HEK293 (cell line): ENCODE results near the gene ARHGAP24.

Experiments used
- CTCF ChIA-PET: fragments of 350-600 bp; formaldehyde crosslinking; extraction: SDS; loops from one replicate; lab custom pipeline; 2021; ENCODE audit warnings: antibody characterized with exemption; lab: Yijun Ruan, JAX
- POLR2A ChIA-PET: fragments of 300-600 bp; formaldehyde crosslinking; extraction: SDS; loops from one replicate; lab custom pipeline; 2020; ENCODE audit warnings: antibody characterized with exemption, inconsistent platforms; lab: Yijun Ruan, JAX
- H3K27ac ChIP-seq: fragments of 200-500 bp; sonication (Bioruptor generic); 2 replicates; pipeline ENCODE4 v1.5.1; 2014; ENCODE audit warnings: low read depth, low read length, control low read depth, inconsistent platforms; ENCODE audit errors: extremely low read depth
- H3K36me3 ChIP-seq, 2 experiments: fragments of 200-500 bp in 1 of 2; sonication (Bioruptor generic) in 1 of 2; 1 replicate in 1 of 2; 2 replicates in 1 of 2; pipeline ENCODE4 v1.5.1; 2014 to 2017; ENCODE audit warnings: inconsistent platforms in 2 of 2, low read length in 2 of 2; ENCODE audit not compliant: control insufficient read depth in 2 of 2, insufficient read depth in 1 of 2
- H3K4me1 ChIP-seq: fragments of 200-500 bp; sonication (Bioruptor generic); 2 replicates; pipeline ENCODE4 v1.5.1; 2014; ENCODE audit warnings: mild to moderate bottlenecking, low read length, inconsistent platforms; ENCODE audit not compliant: control insufficient read depth, insufficient read depth
- H3K4me3 ChIP-seq: 2 replicates; pipeline ENCODE4 v1.5.1; 2011; ENCODE audit warnings: low read depth, mild to moderate bottlenecking, control low read depth, low read length, moderate library complexity
- H3K9me3 ChIP-seq: fragments of 200-500 bp; sonication (Bioruptor generic); 2 replicates; pipeline ENCODE4 v1.5.1; 2014; ENCODE audit warnings: low read depth, low read length, inconsistent platforms; ENCODE audit not compliant: control insufficient read depth, insufficient read depth
- GFI1B ChIP-seq: fragments of 450-650 bp; formaldehyde crosslinking; IDR thresholded peaks from 2 replicates; pipeline ENCODE4 v1.5.1; 2016; ENCODE audit warnings: missing biosample characterization, missing genetic modification characterization
- SP3 ChIP-seq: fragments of 450-650 bp; formaldehyde crosslinking; IDR thresholded peaks from 2 replicates; pipeline ENCODE4 v1.5.1; 2016; ENCODE audit warnings: missing biosample characterization, missing genetic modification characterization
- SP7 ChIP-seq: fragments of 450-650 bp; formaldehyde crosslinking; IDR thresholded peaks from 2 replicates; pipeline ENCODE4 v1.5.1; 2016; ENCODE audit warnings: missing biosample characterization, missing genetic modification characterization
- ZFP37 ChIP-seq: fragments of 450-650 bp; formaldehyde crosslinking; IDR thresholded peaks from 2 replicates; pipeline ENCODE4 v1.5.1; 2016; ENCODE audit warnings: missing biosample characterization, missing genetic modification characterization
- ZNF24 ChIP-seq: fragments of 450-650 bp; formaldehyde crosslinking; IDR thresholded peaks from 2 replicates; pipeline ENCODE4 v1.5.1; 2016; ENCODE audit warnings: missing biosample characterization, missing genetic modification characterization
- ZNF311 ChIP-seq: fragments of 450-650 bp; formaldehyde crosslinking; IDR thresholded peaks from 2 replicates; pipeline ENCODE4 v1.5.1; 2017; ENCODE audit warnings: missing biosample characterization, missing genetic modification characterization, borderline replicate concordance
- ZNF37A ChIP-seq: fragments of 450-650 bp; IDR thresholded peaks from 2 replicates; pipeline ENCODE4 v1.5.1; 2018; ENCODE audit warnings: missing biosample characterization, missing genetic modification characterization
- ZNF501 ChIP-seq: fragments of 450-650 bp; formaldehyde crosslinking; IDR thresholded peaks from 2 replicates; pipeline ENCODE4 v1.5.1; 2016; ENCODE audit warnings: missing biosample characterization, missing genetic modification characterization
- ZNF514 ChIP-seq: fragments of 450-650 bp; formaldehyde crosslinking; IDR thresholded peaks from 2 replicates; pipeline ENCODE4 v1.5.1; 2016; ENCODE audit warnings: missing biosample characterization, missing genetic modification characterization
- ZNF530 ChIP-seq: fragments of 450-650 bp; formaldehyde crosslinking; IDR thresholded peaks from 2 replicates; pipeline ENCODE4 v1.5.1; 2016; ENCODE audit warnings: low read depth, missing biosample characterization, missing genetic modification characterization
- ZNF548 ChIP-seq: fragments of 450-650 bp; formaldehyde crosslinking; IDR thresholded peaks from 2 replicates; pipeline ENCODE4 v1.5.1; 2016; ENCODE audit warnings: missing biosample characterization, missing genetic modification characterization
- ZNF621 ChIP-seq: fragments of 450-650 bp; formaldehyde crosslinking; IDR thresholded peaks from 2 replicates; pipeline ENCODE4 v1.5.1; 2017; ENCODE audit warnings: missing biosample characterization, missing genetic modification characterization
- TF ChIP-seq, protein P1 (sequence below): fragments of 450-650 bp; formaldehyde crosslinking; IDR thresholded peaks from 2 replicates; pipeline ENCODE4 v1.5.1; 2016; ENCODE audit warnings: missing biosample characterization, missing genetic modification characterization
- TF ChIP-seq, protein P2 (sequence below): fragments of 450-650 bp; formaldehyde crosslinking; IDR thresholded peaks from 2 replicates; pipeline ENCODE4 v1.5.1; 2016; ENCODE audit warnings: missing biosample characterization, missing genetic modification characterization, low read depth
- TF ChIP-seq, protein P3 (sequence below): fragments of 450-650 bp; formaldehyde crosslinking; IDR thresholded peaks from 2 replicates; pipeline ENCODE4 v1.5.1; 2016; ENCODE audit warnings: missing biosample characterization, missing genetic modification characterization
- TF ChIP-seq, protein P4 (sequence below): fragments of 450-650 bp; formaldehyde crosslinking; IDR thresholded peaks from 2 replicates; pipeline ENCODE4 v1.5.1; 2016; ENCODE audit warnings: missing biosample characterization, missing genetic modification characterization

ARHGAP24 gene

DNA sequence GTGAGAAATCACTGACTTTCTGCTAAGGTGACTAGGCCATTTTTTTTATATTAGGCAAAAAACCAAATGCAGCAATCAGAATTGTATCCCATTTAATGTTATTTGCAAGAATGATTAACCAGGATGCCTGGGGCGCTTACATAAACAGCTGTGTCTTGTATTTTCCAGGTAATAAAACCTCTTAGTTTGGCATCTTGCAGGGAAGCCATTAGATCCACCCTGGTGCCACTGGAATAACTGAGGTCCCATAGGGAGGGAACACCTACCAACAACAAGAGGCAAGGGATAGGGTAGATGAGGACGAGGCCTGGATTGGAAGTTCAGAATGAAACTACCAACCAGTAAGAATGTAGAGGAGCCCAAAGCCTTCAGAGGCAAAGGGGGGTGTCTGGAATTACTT lies 288.3 kb downstream of the ARHGAP24 start:
- CTCF ChIA-PET: interaction anchor here (0.8 to 0.9 kb wide), 2 partner anchors 206 to 346 kb away, joined by 3 to 4 read pairs; no protein-coding TSS in a partner anchor
- Histone ChIP-seq H3K9me3 (no peaks in the 10 kb centered on the region), H3K4me1 (no peaks in the 10 kb centered on the region), H3K4me3 (no peak overlapping the region), H3K27ac (no peak overlapping the region), H3K36me3 (no peaks in the 10 kb centered on the region)
- POLR2A ChIA-PET: no interaction called here
- TF ChIP-seq ZFP37 (tag by site-specific recombination) (no peak), ZNF37A (no peak), SP3 (tag by site-specific recombination) (no peak), ZNF311 (tag by site-specific recombination) (no peak), SP7 (tag by site-specific recombination) (no peak), ZNF530 (tag by site-specific recombination) (no peak), ZNF514 (tag by site-specific recombination) (no peak), ZNF621 (tag by site-specific recombination) (no peak), ZNF501 (tag by site-specific recombination) (no peak)
- TF ChIP-seq, protein P1, sequence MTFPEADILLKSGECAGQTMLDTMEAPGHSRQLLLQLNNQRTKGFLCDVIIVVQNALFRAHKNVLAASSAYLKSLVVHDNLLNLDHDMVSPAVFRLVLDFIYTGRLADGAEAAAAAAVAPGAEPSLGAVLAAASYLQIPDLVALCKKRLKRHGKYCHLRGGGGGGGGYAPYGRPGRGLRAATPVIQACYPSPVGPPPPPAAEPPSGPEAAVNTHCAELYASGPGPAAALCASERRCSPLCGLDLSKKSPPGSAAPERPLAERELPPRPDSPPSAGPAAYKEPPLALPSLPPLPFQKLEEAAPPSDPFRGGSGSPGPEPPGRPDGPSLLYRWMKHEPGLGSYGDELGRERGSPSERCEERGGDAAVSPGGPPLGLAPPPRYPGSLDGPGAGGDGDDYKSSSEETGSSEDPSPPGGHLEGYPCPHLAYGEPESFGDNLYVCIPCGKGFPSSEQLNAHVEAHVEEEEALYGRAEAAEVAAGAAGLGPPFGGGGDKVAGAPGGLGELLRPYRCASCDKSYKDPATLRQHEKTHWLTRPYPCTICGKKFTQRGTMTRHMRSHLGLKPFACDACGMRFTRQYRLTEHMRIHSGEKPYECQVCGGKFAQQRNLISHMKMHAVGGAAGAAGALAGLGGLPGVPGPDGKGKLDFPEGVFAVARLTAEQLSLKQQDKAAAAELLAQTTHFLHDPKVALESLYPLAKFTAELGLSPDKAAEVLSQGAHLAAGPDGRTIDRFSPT (tag by site-specific recombination): no peak
- TF ChIP-seq, protein P2, sequence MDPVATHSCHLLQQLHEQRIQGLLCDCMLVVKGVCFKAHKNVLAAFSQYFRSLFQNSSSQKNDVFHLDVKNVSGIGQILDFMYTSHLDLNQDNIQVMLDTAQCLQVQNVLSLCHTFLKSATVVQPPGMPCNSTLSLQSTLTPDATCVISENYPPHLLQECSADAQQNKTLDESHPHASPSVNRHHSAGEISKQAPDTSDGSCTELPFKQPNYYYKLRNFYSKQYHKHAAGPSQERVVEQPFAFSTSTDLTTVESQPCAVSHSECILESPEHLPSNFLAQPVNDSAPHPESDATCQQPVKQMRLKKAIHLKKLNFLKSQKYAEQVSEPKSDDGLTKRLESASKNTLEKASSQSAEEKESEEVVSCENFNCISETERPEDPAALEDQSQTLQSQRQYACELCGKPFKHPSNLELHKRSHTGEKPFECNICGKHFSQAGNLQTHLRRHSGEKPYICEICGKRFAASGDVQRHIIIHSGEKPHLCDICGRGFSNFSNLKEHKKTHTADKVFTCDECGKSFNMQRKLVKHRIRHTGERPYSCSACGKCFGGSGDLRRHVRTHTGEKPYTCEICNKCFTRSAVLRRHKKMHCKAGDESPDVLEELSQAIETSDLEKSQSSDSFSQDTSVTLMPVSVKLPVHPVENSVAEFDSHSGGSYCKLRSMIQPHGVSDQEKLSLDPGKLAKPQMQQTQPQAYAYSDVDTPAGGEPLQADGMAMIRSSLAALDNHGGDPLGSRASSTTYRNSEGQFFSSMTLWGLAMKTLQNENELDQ (tag by site-specific recombination): no peak

DNA sequence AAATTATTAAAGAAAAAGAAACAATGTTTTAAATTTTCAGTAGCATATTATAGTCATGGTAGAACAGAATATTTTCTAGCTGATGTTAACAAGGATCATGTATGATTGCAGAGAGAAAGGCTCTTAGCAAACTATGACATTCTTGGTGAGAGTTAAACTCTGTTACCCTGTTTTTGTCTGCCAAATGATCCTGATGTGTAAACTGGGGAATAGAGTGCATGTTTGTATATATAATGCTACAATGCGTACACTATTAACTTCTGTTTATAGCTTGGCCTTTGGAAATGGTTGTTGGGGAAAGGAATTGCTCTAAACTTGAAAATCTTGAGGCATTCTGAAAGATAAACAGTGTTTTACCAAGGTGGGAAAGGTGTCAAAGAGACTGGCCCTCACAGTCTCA lies 292.7 kb downstream of the ARHGAP24 start:
- no peak overlapping the region for H3K27ac ChIP-seq
- H3K4me3 ChIP-seq: no peak overlapping the region
- no peaks in the 10 kb centered on the region for H3K9me3 ChIP-seq
- H3K4me1 ChIP-seq: no peaks in the 10 kb centered on the region
- TF ChIP-seq, protein P3, sequence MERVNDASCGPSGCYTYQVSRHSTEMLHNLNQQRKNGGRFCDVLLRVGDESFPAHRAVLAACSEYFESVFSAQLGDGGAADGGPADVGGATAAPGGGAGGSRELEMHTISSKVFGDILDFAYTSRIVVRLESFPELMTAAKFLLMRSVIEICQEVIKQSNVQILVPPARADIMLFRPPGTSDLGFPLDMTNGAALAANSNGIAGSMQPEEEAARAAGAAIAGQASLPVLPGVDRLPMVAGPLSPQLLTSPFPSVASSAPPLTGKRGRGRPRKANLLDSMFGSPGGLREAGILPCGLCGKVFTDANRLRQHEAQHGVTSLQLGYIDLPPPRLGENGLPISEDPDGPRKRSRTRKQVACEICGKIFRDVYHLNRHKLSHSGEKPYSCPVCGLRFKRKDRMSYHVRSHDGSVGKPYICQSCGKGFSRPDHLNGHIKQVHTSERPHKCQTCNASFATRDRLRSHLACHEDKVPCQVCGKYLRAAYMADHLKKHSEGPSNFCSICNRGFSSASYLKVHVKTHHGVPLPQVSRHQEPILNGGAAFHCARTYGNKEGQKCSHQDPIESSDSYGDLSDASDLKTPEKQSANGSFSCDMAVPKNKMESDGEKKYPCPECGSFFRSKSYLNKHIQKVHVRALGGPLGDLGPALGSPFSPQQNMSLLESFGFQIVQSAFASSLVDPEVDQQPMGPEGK (tag by site-specific recombination): no peak
- CTCF ChIA-PET: no interaction called here
- POLR2A ChIA-PET: no interaction called here
- H3K36me3 ChIP-seq: no peaks in the 10 kb centered on the region

DNA sequence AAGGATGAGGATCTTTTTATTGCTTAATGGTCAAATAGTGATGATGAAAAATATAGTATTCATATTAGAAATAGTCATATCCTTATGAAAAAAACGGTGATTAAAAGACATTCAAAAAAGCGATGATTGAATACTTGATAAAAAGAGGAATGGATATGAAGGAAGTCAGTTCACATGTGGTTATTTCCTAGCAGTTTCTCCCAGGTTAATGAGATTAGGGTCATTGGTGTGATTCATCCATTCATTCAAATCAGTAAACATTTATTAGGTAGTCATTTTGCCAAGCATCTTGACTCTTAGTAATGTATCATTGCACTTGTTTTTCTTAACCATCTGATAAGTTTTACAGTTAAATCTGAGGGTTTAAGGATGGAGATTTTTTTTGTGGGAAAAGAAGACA lies 294.1 kb downstream of the ARHGAP24 start:
- TF ChIP-seq ZNF548 (tag by site-specific recombination) (no peak), GFI1B (no peak), ZNF24 (no peak)
- TF ChIP-seq, protein P4, sequence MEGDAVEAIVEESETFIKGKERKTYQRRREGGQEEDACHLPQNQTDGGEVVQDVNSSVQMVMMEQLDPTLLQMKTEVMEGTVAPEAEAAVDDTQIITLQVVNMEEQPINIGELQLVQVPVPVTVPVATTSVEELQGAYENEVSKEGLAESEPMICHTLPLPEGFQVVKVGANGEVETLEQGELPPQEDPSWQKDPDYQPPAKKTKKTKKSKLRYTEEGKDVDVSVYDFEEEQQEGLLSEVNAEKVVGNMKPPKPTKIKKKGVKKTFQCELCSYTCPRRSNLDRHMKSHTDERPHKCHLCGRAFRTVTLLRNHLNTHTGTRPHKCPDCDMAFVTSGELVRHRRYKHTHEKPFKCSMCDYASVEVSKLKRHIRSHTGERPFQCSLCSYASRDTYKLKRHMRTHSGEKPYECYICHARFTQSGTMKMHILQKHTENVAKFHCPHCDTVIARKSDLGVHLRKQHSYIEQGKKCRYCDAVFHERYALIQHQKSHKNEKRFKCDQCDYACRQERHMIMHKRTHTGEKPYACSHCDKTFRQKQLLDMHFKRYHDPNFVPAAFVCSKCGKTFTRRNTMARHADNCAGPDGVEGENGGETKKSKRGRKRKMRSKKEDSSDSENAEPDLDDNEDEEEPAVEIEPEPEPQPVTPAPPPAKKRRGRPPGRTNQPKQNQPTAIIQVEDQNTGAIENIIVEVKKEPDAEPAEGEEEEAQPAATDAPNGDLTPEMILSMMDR: no peak
- H3K4me1 ChIP-seq: no peaks in the 10 kb centered on the region
- ChIA-PET CTCF (no interaction called here), POLR2A (no interaction called here)
- no peak overlapping the region for H3K27ac ChIP-seq
- no peaks in the 10 kb centered on the region for H3K9me3 ChIP-seq
- H3K36me3 ChIP-seq: no peaks in the 10 kb centered on the region
- no peak overlapping the region for H3K4me3 ChIP-seq
